HepG2 (cell line): ENCODE results near the gene FXYD5. TPM values are rescaled to one million over a fixed set of nuclear protein-coding genes. Genes with fewer than 3 reads are reported as not detected.

Experiments
- ADNP ChIP-seq: sonication (generic); formaldehyde crosslinking; IDR thresholded peaks from 2 replicates; pipeline ENCODE4 v1.4.0; 2020; ENCODE audit warnings: missing genetic modification reagents
- CHD4 ChIP-seq: fragments of 200-600 bp; sonication (generic); IDR thresholded peaks from 2 replicates; pipeline ENCODE4 v1.7.0; 2017; ENCODE audit warnings: mild to moderate bottlenecking, low read length, borderline replicate concordance
- FOXP4 ChIP-seq: sonication (generic); formaldehyde crosslinking; IDR thresholded peaks from 2 replicates; pipeline ENCODE4 v1.4.0; 2020; ENCODE audit warnings: missing genetic modification reagents
- HDAC2 ChIP-seq: sonication (generic); formaldehyde crosslinking; IDR thresholded peaks from 2 replicates; pipeline ENCODE4 v1.4.0; 2020; ENCODE audit warnings: missing genetic modification reagents
- HNF4A ChIP-seq: sonication (generic); formaldehyde crosslinking; IDR thresholded peaks from 2 replicates; pipeline ENCODE4 v1.4.0; 2020; ENCODE audit warnings: missing genetic modification reagents
- HNRNPH1 ChIP-seq: fragments of 200-400 bp; formaldehyde crosslinking; optimal IDR thresholded peaks from 2 replicates; pipeline ENCODE3; 2017; ENCODE audit warnings: mild to moderate bottlenecking, low read depth, low read length
- HOMEZ ChIP-seq: IDR thresholded peaks from 2 replicates; pipeline ENCODE4 v1.6.1; 2016; ENCODE audit warnings: low read depth
- HOXA5 ChIP-seq: sonication (generic); formaldehyde crosslinking; IDR thresholded peaks from 2 replicates; pipeline ENCODE4 v1.4.0; 2020; ENCODE audit warnings: missing genetic modification reagents
- KDM5B ChIP-seq: sonication (generic); formaldehyde crosslinking; IDR thresholded peaks from 2 replicates; pipeline ENCODE4 v1.4.0; 2020; ENCODE audit warnings: missing genetic modification reagents, mild to moderate bottlenecking, borderline replicate concordance
- MYC ChIP-seq: sonication (generic); formaldehyde crosslinking; IDR thresholded peaks from 2 replicates; pipeline ENCODE4 v1.9.0; 2021; ENCODE audit warnings: missing genetic modification reagents, borderline replicate concordance
- POLR2AphosphoS5 ChIP-seq: IDR thresholded peaks from 2 replicates; pipeline ENCODE4 v1.6.1; 2012; ENCODE audit warnings: low read depth, low read length
- PRMT3 ChIP-seq: sonication (generic); formaldehyde crosslinking; IDR thresholded peaks from 2 replicates; pipeline ENCODE4 v1.8.1; 2022; ENCODE audit warnings: low read depth, mild to moderate bottlenecking, moderate library complexity, missing genetic modification reagents, borderline replicate concordance
- RXRA ChIP-seq: sonication (generic); formaldehyde crosslinking; IDR thresholded peaks from 2 replicates; pipeline ENCODE4 v1.5.1; 2020; ENCODE audit warnings: missing genetic modification reagents
- SNAPC2 ChIP-seq: sonication (generic); formaldehyde crosslinking; IDR thresholded peaks from 2 replicates; pipeline ENCODE4 v1.8.1; 2022; ENCODE audit warnings: mild to moderate bottlenecking, missing genetic modification reagents
- TARDBP ChIP-seq: sonication (generic); formaldehyde crosslinking; IDR thresholded peaks from 2 replicates; pipeline ENCODE4 v1.8.0; 2022; ENCODE audit warnings: mild to moderate bottlenecking, missing genetic modification reagents
- THRA ChIP-seq: sonication (generic); formaldehyde crosslinking; IDR thresholded peaks from 2 replicates; pipeline ENCODE4 v1.4.0; 2020; ENCODE audit warnings: missing genetic modification reagents, borderline replicate concordance
- ZFX ChIP-seq: sonication (generic); formaldehyde crosslinking; IDR thresholded peaks from 2 replicates; pipeline ENCODE4 v1.4.0; 2020; ENCODE audit warnings: mild to moderate bottlenecking, low read depth, missing genetic modification reagents, moderate library complexity
- ZNF180 ChIP-seq: sonication (generic); formaldehyde crosslinking; IDR thresholded peaks from 2 replicates; pipeline ENCODE4 v1.4.0; 2020; ENCODE audit warnings: low read depth, missing genetic modification reagents, borderline replicate concordance
- ZNF333 ChIP-seq: sonication (generic); formaldehyde crosslinking; IDR thresholded peaks from 2 replicates; pipeline ENCODE4 v1.4.0; 2020; ENCODE audit warnings: mild to moderate bottlenecking, missing genetic modification reagents, borderline replicate concordance
- ZNF431 ChIP-seq: sonication (generic); formaldehyde crosslinking; IDR thresholded peaks from 2 replicates; pipeline ENCODE4 v1.9.0; 2022; ENCODE audit warnings: missing genetic modification reagents, low read depth, mild to moderate bottlenecking, borderline replicate concordance
- polyA plus RNA-seq, 8 experiments: library from polyadenylated mRNA; depleted of rRNA in 3 of 8; stranded (reverse) in 7 of 8; unstranded in 1 of 8; fragments of >200 nt; fragmentation: Illumina TruSeq in 4 of 8; extraction: Trizol in 4 of 8; gene quantifications; 2 replicates each; pipeline versions ENCODE4 v1.2.1 to v1.2.3, GENCODE V29; 2011 to 2016; ENCODE audit warnings: low read depth in 4 of 8, missing spikeins in 1 of 8, mixed read lengths in 1 of 8; ENCODE audit not compliant: insufficient read depth in 1 of 8
- total RNA-seq, 5 experiments: library from RNA; depleted of rRNA; stranded (reverse); fragments of >200 nt; fragmentation: Illumina TruSeq; extraction: Trizol; gene quantifications; 2 replicates each; pipeline ENCODE4 v1.2.3, GENCODE V29; 2016; ENCODE audit warnings: low read depth in 1 of 5
- TF ChIP-seq, protein P1 (sequence below): sonication (generic); formaldehyde crosslinking; IDR thresholded peaks from 2 replicates; pipeline ENCODE4 v1.5.1; 2020; ENCODE audit warnings: missing genetic modification reagents, mild to moderate bottlenecking, borderline replicate concordance

FXYD5 gene
- total and polyA plus RNA-seq, 2 of the 13 experiments (the other 11 are each of a cell fraction or from before 2014, with no cell fraction given): 0.65 TPM; not detected in 1

GRCh38 chr19:35130761-35131720 is 23.5 kb upstream of the FXYD5 start (continued):
- TF ChIP-seq PRMT3 (CRISPR knock-in tag) (no peak), HNRNPH1 (peak; percentile 78), POLR2AphosphoS5 (peak; percentile 35), SNAPC2 (CRISPR knock-in tag) (0 out of 2 replicates have a peak, but pooled peaks have one; percentile 40), CHD4 (no peak), KDM5B (CRISPR knock-in tag) (peak; percentile 53; the same call in 1 of the 2 replicates), ZFX (CRISPR knock-in tag) (peak; percentile 91), RXRA (peak; percentile 84; the same call in 1 of the 2 replicates), HDAC2 (CRISPR knock-in tag) (peak; percentile 71; the same call in 1 of the 2 replicates), HOXA5 (CRISPR knock-in tag) (no peak), ZNF180 (no peak), HOMEZ (CRISPR knock-in tag) (0 out of 2 replicates have a peak, but pooled peaks have one; percentile 50), ADNP (CRISPR knock-in tag) (0 out of 2 replicates have a peak, but pooled peaks have one; percentile 15), HNF4A (peak; percentile 84), ZNF431 (CRISPR knock-in tag) (no peak), MYC (CRISPR knock-in tag) (peak; percentile 51; the same call in 1 of the 2 replicates), TARDBP (CRISPR knock-in tag) (peak; percentile 65; the same call in 1 of the 2 replicates), ZNF333 (no peak; the same call in 1 of the 2 replicates), THRA (CRISPR knock-in tag) (peak; percentile 35; the same call in 1 of the 2 replicates), FOXP4 (CRISPR knock-in tag) (peak; percentile 87)
- TF ChIP-seq, protein P1, sequence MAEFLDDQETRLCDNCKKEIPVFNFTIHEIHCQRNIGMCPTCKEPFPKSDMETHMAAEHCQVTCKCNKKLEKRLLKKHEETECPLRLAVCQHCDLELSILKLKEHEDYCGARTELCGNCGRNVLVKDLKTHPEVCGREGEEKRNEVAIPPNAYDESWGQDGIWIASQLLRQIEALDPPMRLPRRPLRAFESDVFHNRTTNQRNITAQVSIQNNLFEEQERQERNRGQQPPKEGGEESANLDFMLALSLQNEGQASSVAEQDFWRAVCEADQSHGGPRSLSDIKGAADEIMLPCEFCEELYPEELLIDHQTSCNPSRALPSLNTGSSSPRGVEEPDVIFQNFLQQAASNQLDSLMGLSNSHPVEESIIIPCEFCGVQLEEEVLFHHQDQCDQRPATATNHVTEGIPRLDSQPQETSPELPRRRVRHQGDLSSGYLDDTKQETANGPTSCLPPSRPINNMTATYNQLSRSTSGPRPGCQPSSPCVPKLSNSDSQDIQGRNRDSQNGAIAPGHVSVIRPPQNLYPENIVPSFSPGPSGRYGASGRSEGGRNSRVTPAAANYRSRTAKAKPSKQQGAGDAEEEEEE: no peak
